ENCODE measurements around the gene IGFL1.
"Not testable (repeated sequence)": the region's sequence is repeated elsewhere in the genome, so short reads cannot be mapped to it uniquely, and the experiment has no call there.

Gene IGFL1

DNA sequence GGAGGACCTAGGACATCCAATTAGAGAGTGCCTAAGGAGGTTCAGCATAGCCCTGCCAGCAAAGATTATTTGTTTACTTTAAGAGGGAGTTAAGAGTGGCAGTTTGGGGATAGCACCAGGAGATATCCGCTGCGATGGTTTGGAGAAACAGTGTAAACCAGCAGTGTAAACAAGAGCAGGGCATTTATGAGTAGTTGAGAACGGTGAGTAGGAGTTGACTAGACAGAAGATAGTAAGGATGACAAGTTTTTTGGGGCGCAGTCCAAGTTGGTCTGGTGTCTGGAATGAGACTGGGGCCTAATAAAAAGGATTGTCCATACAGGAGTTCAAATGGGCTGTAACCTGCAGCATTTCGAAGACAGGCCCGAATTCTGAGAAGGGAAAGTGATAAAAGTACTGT lies 44.4 kb downstream of the IGFL1 start:
- DNase-seq = not testable (repeated sequence)

DNA sequence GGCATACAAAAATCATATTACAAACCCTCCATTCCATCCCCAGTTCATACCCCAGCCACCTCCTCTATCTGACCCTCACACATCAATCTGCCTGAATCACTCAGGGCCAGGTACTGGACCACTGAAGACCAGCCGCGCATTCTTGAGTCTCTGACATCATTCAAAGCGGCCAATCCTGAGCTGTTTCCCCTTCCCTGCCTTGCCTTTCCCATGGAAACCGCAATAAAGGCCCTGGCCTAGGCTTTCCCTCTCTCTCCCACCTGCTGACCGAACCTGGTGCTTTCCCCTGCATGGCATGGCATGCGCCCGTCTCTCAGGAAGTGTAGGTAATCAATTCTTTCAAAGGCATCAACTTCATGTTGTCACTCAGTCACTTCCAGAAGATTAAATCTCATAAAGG lies 49.6 kb downstream of the IGFL1 start:
- no peak for DNase-seq

Measured in kidney glomerular epithelial cell (primary cell).